ENCODE measurements around the gene FLAD1. TPM values are rescaled to one million over a fixed set of nuclear protein-coding genes. Genes with fewer than 3 reads are reported as not detected.

FLAD1 gene
- total RNA-seq, 1 donor from 2014 or later = 55.9 TPM

GRCh38 chr1:154954541-154954940 lies 28.6 kb upstream of the FLAD1 start:
- H3K4me3 Mint-ChIP-seq (ENCODE audit: low read depth) = peak overlapping the region; percentile 84
- H3K4me1 Mint-ChIP-seq (ENCODE audit: low read depth) = peaks cover 35% of the 10 kb centered on the region
- no peak for TF ChIP-seq CTCF (IDR thresholded peaks at IDR 0.05; ENCODE audit: unreplicated experiment)
- peaks cover 3% of the 10 kb centered on the region for H3K36me3 Mint-ChIP-seq (ENCODE audit: insufficient read depth)
- DNase-seq (ENCODE audit: low spot score, unreplicated experiment) = no peak
- no peaks in the 10 kb centered on the region for H3K9me3 Mint-ChIP-seq (ENCODE audit: low read depth)
- H3K27ac Mint-ChIP-seq = peak overlapping the region; percentile 98
- H3K27me3 Mint-ChIP-seq = no peaks in the 10 kb centered on the region

GRCh38 chr1:154955039-154955717 lies 28.0 kb upstream of the FLAD1 start:
- no peaks in the 10 kb centered on the region for H3K27me3 Mint-ChIP-seq
- H3K4me1 Mint-ChIP-seq (ENCODE audit: low read depth) = peaks cover 35% of the 10 kb centered on the region
- TF ChIP-seq CTCF (IDR thresholded peaks at IDR 0.05; ENCODE audit: unreplicated experiment) = no peak
- no peaks in the 10 kb centered on the region for H3K9me3 Mint-ChIP-seq (ENCODE audit: low read depth)
- H3K36me3 Mint-ChIP-seq (ENCODE audit: insufficient read depth) = peaks cover 3% of the 10 kb centered on the region
- no peak for DNase-seq (ENCODE audit: low spot score, unreplicated experiment)
- peak overlapping the region; percentile 98 for H3K27ac Mint-ChIP-seq
- H3K4me3 Mint-ChIP-seq (ENCODE audit: low read depth) = peak overlapping the region; percentile 84

GRCh38 chr1:154955718-154956543 lies 27.2 kb upstream of the FLAD1 start, which contains the start of gene PBXIP1:
Gene PBXIP1 (minus strand): TSS chr1:154956099. CDS start chr1:154953721, 2,378 bp downstream.
- DNase-seq (ENCODE audit: low spot score, unreplicated experiment) = peak; percentile 79
- Mint-ChIP-seq H3K36me3 (ENCODE audit: insufficient read depth) (no peaks in the 10 kb centered on the region), H3K9me3 (ENCODE audit: low read depth) (no peaks in the 10 kb centered on the region), H3K27ac (peak within 1 kb of the TSS; percentile 98), H3K27me3 (no peaks in the 10 kb centered on the region), H3K4me3 (ENCODE audit: low read depth) (peak within 1 kb of the TSS; percentile 84), H3K4me1 (ENCODE audit: low read depth) (peaks cover 43% of the 10 kb centered on the region)
- peak; percentile 41 for TF ChIP-seq CTCF (IDR thresholded peaks at IDR 0.05; ENCODE audit: unreplicated experiment)

- TF ChIP-seq CTCF (IDR thresholded peaks at IDR 0.05; ENCODE audit: unreplicated experiment) = no peak
- H3K27me3 Mint-ChIP-seq = no peaks in the 10 kb centered on the region
- no peaks in the 10 kb centered on the region for H3K9me3 Mint-ChIP-seq (ENCODE audit: low read depth)
- H3K4me1 Mint-ChIP-seq (ENCODE audit: low read depth) = peaks cover 45% of the 10 kb centered on the region
- no peaks in the 10 kb centered on the region for H3K36me3 Mint-ChIP-seq (ENCODE audit: insufficient read depth)
- DNase-seq (ENCODE audit: low spot score, unreplicated experiment) = no peak
- peak overlapping the region; percentile 84 for H3K4me3 Mint-ChIP-seq (ENCODE audit: low read depth)
- peak overlapping the region; percentile 98 for H3K27ac Mint-ChIP-seq
Measured at GRCh38 chr1:154956544-154956941, 26.6 kb upstream of the FLAD1 start.

GRCh38 chr1:154957091-154957657 lies 26.0 kb upstream of the FLAD1 start:
- TF ChIP-seq CTCF (IDR thresholded peaks at IDR 0.05; ENCODE audit: unreplicated experiment) = no peak
- Mint-ChIP-seq H3K27ac (peak overlapping the region; percentile 98), H3K9me3 (ENCODE audit: low read depth) (no peaks in the 10 kb centered on the region), H3K4me1 (ENCODE audit: low read depth) (peaks cover 45% of the 10 kb centered on the region), H3K4me3 (ENCODE audit: low read depth) (peak overlapping the region; percentile 11), H3K36me3 (ENCODE audit: insufficient read depth) (no peaks in the 10 kb centered on the region), H3K27me3 (no peaks in the 10 kb centered on the region)
- no peak for DNase-seq (ENCODE audit: low spot score, unreplicated experiment)
